ENCODE data around the gene AICDA.
"Not testable (repeated sequence)": the region's sequence is repeated elsewhere in the genome, so short reads cannot be mapped to it uniquely, and the experiment has no call there.

The AICDA gene

GRCh38 chr12:8622646-8623045, 10.0 kb upstream of the AICDA start:
- no peaks in the 10 kb centered on the region for H3K9me3 ChIP-seq (ENCODE audit: control insufficient read depth in 5 of 5, low read length in 5 of 5)

GRCh38 chr12:8615206-8615605, 2.5 kb upstream of the AICDA start:
- H3K36me3 ChIP-seq (ENCODE audit: control insufficient read depth in 5 of 5, insufficient read depth in 5 of 5, low read length in 5 of 5): no peaks in the 10 kb centered on the region
- no peak overlapping the region for H3K9ac ChIP-seq (ENCODE audit: low read length in 5 of 5)
- no peaks in the 10 kb centered on the region for H3K27me3 ChIP-seq (ENCODE audit: control insufficient read depth in 5 of 5, insufficient read depth in 4 of 5, low read length in 5 of 5)
- H3K4me1 ChIP-seq (ENCODE audit: control insufficient read depth in 5 of 5, insufficient read depth in 5 of 5, low read length in 5 of 5): no peaks in the 10 kb centered on the region
- H3K4me3 ChIP-seq (ENCODE audit: low read depth in 1 of 5, low read length in 5 of 5): no peak overlapping the region
- H3K27ac ChIP-seq (ENCODE audit: low read depth, low read length): no peak overlapping the region
- H3K9me3 ChIP-seq (ENCODE audit: control insufficient read depth in 5 of 5, low read length in 5 of 5): no peaks in the 10 kb centered on the region

More at GRCh38 chr12:8622646-8623045, 10.0 kb upstream of the AICDA start:
- Histone ChIP-seq H3K36me3 (ENCODE audit: control insufficient read depth in 5 of 5, insufficient read depth in 5 of 5, low read length in 5 of 5) (no peaks in the 10 kb centered on the region), H3K27me3 (ENCODE audit: control insufficient read depth in 5 of 5, insufficient read depth in 4 of 5, low read length in 5 of 5) (no peaks in the 10 kb centered on the region), H3K27ac (ENCODE audit: low read depth, low read length) (no peak overlapping the region), H3K9ac (ENCODE audit: low read length in 5 of 5) (no peak overlapping the region), H3K4me1 (ENCODE audit: control insufficient read depth in 5 of 5, insufficient read depth in 5 of 5, low read length in 5 of 5) (no peaks in the 10 kb centered on the region), H3K4me3 (ENCODE audit: low read depth in 1 of 5, low read length in 5 of 5) (no peak overlapping the region)

GRCh38 chr12:8613881-8614280, 1.2 kb upstream of the AICDA start:
- not testable (repeated sequence) for H3K9ac ChIP-seq (ENCODE audit: low read length in 5 of 5); H3K27ac ChIP-seq (ENCODE audit: low read depth, low read length); H3K27me3 ChIP-seq (ENCODE audit: control insufficient read depth in 5 of 5, insufficient read depth in 4 of 5, low read length in 5 of 5); H3K9me3 ChIP-seq (ENCODE audit: control insufficient read depth in 5 of 5, low read length in 5 of 5); H3K36me3 ChIP-seq (ENCODE audit: control insufficient read depth in 5 of 5, insufficient read depth in 5 of 5, low read length in 5 of 5); H3K4me3 ChIP-seq (ENCODE audit: low read depth in 1 of 5, low read length in 5 of 5); H3K4me1 ChIP-seq (ENCODE audit: control insufficient read depth in 5 of 5, insufficient read depth in 5 of 5, low read length in 5 of 5)

- peak overlapping the region in 1 of 5 donors; percentile 26 for H3K4me3 ChIP-seq (ENCODE audit: low read depth in 1 of 5, low read length in 5 of 5)
Measured at GRCh38 chr12:8609061-8609570, 3.5 kb downstream of the AICDA start.

GRCh38 chr12:8606890-8607289, 5.8 kb downstream of the AICDA start:
- no peak overlapping the region for H3K9ac ChIP-seq (ENCODE audit: low read length in 5 of 5)
- H3K4me3 ChIP-seq (ENCODE audit: low read depth in 1 of 5, low read length in 5 of 5): no peak overlapping the region

More at GRCh38 chr12:8609061-8609570, 3.5 kb downstream of the AICDA start:
- no peaks in the 10 kb centered on the region for H3K9me3 ChIP-seq (ENCODE audit: control insufficient read depth in 5 of 5, low read length in 5 of 5)
- H3K27me3 ChIP-seq (ENCODE audit: control insufficient read depth in 5 of 5, insufficient read depth in 4 of 5, low read length in 5 of 5): peaks cover 0 to 4% (median 0%) of the 10 kb centered on the region in 5 donors
- peaks cover 0 to 3% (median 0%) of the 10 kb centered on the region in 5 donors for H3K4me1 ChIP-seq (ENCODE audit: control insufficient read depth in 5 of 5, insufficient read depth in 5 of 5, low read length in 5 of 5)
- no peak overlapping the region for H3K9ac ChIP-seq (ENCODE audit: low read length in 5 of 5)
- no peak overlapping the region for H3K27ac ChIP-seq (ENCODE audit: low read depth, low read length)
- no peaks in the 10 kb centered on the region for H3K36me3 ChIP-seq (ENCODE audit: control insufficient read depth in 5 of 5, insufficient read depth in 5 of 5, low read length in 5 of 5)

GRCh38 chr12:8605057-8605456, 7.6 kb downstream of the AICDA start:
- H3K27ac ChIP-seq (ENCODE audit: low read depth, low read length): no peak overlapping the region
- H3K9ac ChIP-seq (ENCODE audit: low read length in 5 of 5): no peak overlapping the region
- peaks cover 0 to 3% (median 0%) of the 10 kb centered on the region in 5 donors for H3K4me1 ChIP-seq (ENCODE audit: control insufficient read depth in 5 of 5, insufficient read depth in 5 of 5, low read length in 5 of 5)
- no peaks in the 10 kb centered on the region for H3K36me3 ChIP-seq (ENCODE audit: control insufficient read depth in 5 of 5, insufficient read depth in 5 of 5, low read length in 5 of 5)
- no peaks in the 10 kb centered on the region for H3K9me3 ChIP-seq (ENCODE audit: control insufficient read depth in 5 of 5, low read length in 5 of 5)
- no peak overlapping the region for H3K4me3 ChIP-seq (ENCODE audit: low read depth in 1 of 5, low read length in 5 of 5)
- peaks cover 0 to 4% (median 0%) of the 10 kb centered on the region in 5 donors for H3K27me3 ChIP-seq (ENCODE audit: control insufficient read depth in 5 of 5, insufficient read depth in 4 of 5, low read length in 5 of 5)

More at GRCh38 chr12:8606890-8607289, 5.8 kb downstream of the AICDA start:
- H3K4me1 ChIP-seq (ENCODE audit: control insufficient read depth in 5 of 5, insufficient read depth in 5 of 5, low read length in 5 of 5): peaks cover 0 to 3% (median 0%) of the 10 kb centered on the region in 5 donors
- H3K36me3 ChIP-seq (ENCODE audit: control insufficient read depth in 5 of 5, insufficient read depth in 5 of 5, low read length in 5 of 5): no peaks in the 10 kb centered on the region
- no peaks in the 10 kb centered on the region for H3K9me3 ChIP-seq (ENCODE audit: control insufficient read depth in 5 of 5, low read length in 5 of 5)
- H3K27me3 ChIP-seq (ENCODE audit: control insufficient read depth in 5 of 5, insufficient read depth in 4 of 5, low read length in 5 of 5): peaks cover 0 to 4% (median 0%) of the 10 kb centered on the region in 5 donors
- no peak overlapping the region for H3K27ac ChIP-seq (ENCODE audit: low read depth, low read length)

GRCh38 chr12:8603856-8604255, 8.8 kb downstream of the AICDA start:
- no peaks in the 10 kb centered on the region for H3K9me3 ChIP-seq (ENCODE audit: control insufficient read depth in 5 of 5, low read length in 5 of 5)
- H3K9ac ChIP-seq (ENCODE audit: low read length in 5 of 5): no peak overlapping the region

GRCh38 chr12:8603286-8603685, 9.4 kb downstream of the AICDA start:
- Histone ChIP-seq H3K9me3 (ENCODE audit: control insufficient read depth in 5 of 5, low read length in 5 of 5) (no peaks in the 10 kb centered on the region), H3K36me3 (ENCODE audit: control insufficient read depth in 5 of 5, insufficient read depth in 5 of 5, low read length in 5 of 5) (no peaks in the 10 kb centered on the region), H3K9ac (ENCODE audit: low read length in 5 of 5) (no peak overlapping the region), H3K27me3 (ENCODE audit: control insufficient read depth in 5 of 5, insufficient read depth in 4 of 5, low read length in 5 of 5) (peaks cover 0 to 4% (median 0%) of the 10 kb centered on the region in 5 donors), H3K27ac (ENCODE audit: low read depth, low read length) (no peak overlapping the region), H3K4me1 (ENCODE audit: control insufficient read depth in 5 of 5, insufficient read depth in 5 of 5, low read length in 5 of 5) (no peaks in the 10 kb centered on the region), H3K4me3 (ENCODE audit: low read depth in 1 of 5, low read length in 5 of 5) (no peak overlapping the region)

More at GRCh38 chr12:8603856-8604255, 8.8 kb downstream of the AICDA start:
- Histone ChIP-seq H3K36me3 (ENCODE audit: control insufficient read depth in 5 of 5, insufficient read depth in 5 of 5, low read length in 5 of 5) (no peaks in the 10 kb centered on the region), H3K27me3 (ENCODE audit: control insufficient read depth in 5 of 5, insufficient read depth in 4 of 5, low read length in 5 of 5) (peaks cover 0 to 4% (median 0%) of the 10 kb centered on the region in 5 donors), H3K4me3 (ENCODE audit: low read depth in 1 of 5, low read length in 5 of 5) (no peak overlapping the region), H3K27ac (ENCODE audit: low read depth, low read length) (no peak overlapping the region), H3K4me1 (ENCODE audit: control insufficient read depth in 5 of 5, insufficient read depth in 5 of 5, low read length in 5 of 5) (no peaks in the 10 kb centered on the region)

- no peak overlapping the region for H3K27ac ChIP-seq (ENCODE audit: low read depth, low read length)
- no peaks in the 10 kb centered on the region for H3K4me1 ChIP-seq (ENCODE audit: control insufficient read depth in 5 of 5, insufficient read depth in 5 of 5, low read length in 5 of 5)
- no peak overlapping the region for H3K9ac ChIP-seq (ENCODE audit: low read length in 5 of 5)
- H3K27me3 ChIP-seq (ENCODE audit: control insufficient read depth in 5 of 5, insufficient read depth in 4 of 5, low read length in 5 of 5): no peaks in the 10 kb centered on the region
- H3K36me3 ChIP-seq (ENCODE audit: control insufficient read depth in 5 of 5, insufficient read depth in 5 of 5, low read length in 5 of 5): no peaks in the 10 kb centered on the region
- H3K9me3 ChIP-seq (ENCODE audit: control insufficient read depth in 5 of 5, low read length in 5 of 5): no peaks in the 10 kb centered on the region
- no peak overlapping the region for H3K4me3 ChIP-seq (ENCODE audit: low read depth in 1 of 5, low read length in 5 of 5)
Measured at GRCh38 chr12:8596561-8596960, 16.1 kb downstream of the AICDA start.

- H3K27ac ChIP-seq (ENCODE audit: low read depth, low read length): no peak overlapping the region
- H3K9ac ChIP-seq (ENCODE audit: low read length in 5 of 5): no peak overlapping the region
- H3K27me3 ChIP-seq (ENCODE audit: control insufficient read depth in 5 of 5, insufficient read depth in 4 of 5, low read length in 5 of 5): no peaks in the 10 kb centered on the region
- no peaks in the 10 kb centered on the region for H3K36me3 ChIP-seq (ENCODE audit: control insufficient read depth in 5 of 5, insufficient read depth in 5 of 5, low read length in 5 of 5)
- no peaks in the 10 kb centered on the region for H3K4me1 ChIP-seq (ENCODE audit: control insufficient read depth in 5 of 5, insufficient read depth in 5 of 5, low read length in 5 of 5)
- no peaks in the 10 kb centered on the region for H3K9me3 ChIP-seq (ENCODE audit: control insufficient read depth in 5 of 5, low read length in 5 of 5)
- no peak overlapping the region for H3K4me3 ChIP-seq (ENCODE audit: low read depth in 1 of 5, low read length in 5 of 5)
Measured at GRCh38 chr12:8594072-8594471, 18.6 kb downstream of the AICDA start.

All from subcutaneous abdominal adipose tissue (tissue), 5 donors.